K562 (cell line): Measurements from ENCODE around the gene UNC45A. TPM values are rescaled to one million over a fixed set of nuclear protein-coding genes. Genes with fewer than 3 reads are reported as not detected.

Experiments
- ATF7 ChIP-seq: fragments of 450-650 bp; IDR thresholded peaks from 2 replicates; pipeline ENCODE4 v1.7.1; 2014; ENCODE audit warnings: mild to moderate bottlenecking, moderate library complexity
- BACH1 ChIP-seq: fragments of 200-800 bp; sonication (Bioruptor generic); IDR thresholded peaks from 2 replicates; pipeline ENCODE4 v1.6.1; 2016; ENCODE audit warnings: missing genetic modification characterization, missing compliant biosample characterization
- BCLAF1 ChIP-seq, 2 experiments: fragments of 450-650 bp in 1 of 2; IDR thresholded peaks; 2 replicates each; pipeline ENCODE4 v1.6.1; 2011 to 2017; ENCODE audit warnings: low read depth in 2 of 2, antibody characterized with exemption in 1 of 2, borderline replicate concordance in 1 of 2, low read length in 1 of 2, mild to moderate bottlenecking in 1 of 2, mixed read lengths in 1 of 2; ENCODE audit not compliant: control insufficient read depth in 1 of 2
- BMI1 ChIP-seq: fragments of 150-350 bp; IDR thresholded peaks from 2 replicates; pipeline ENCODE4 v1.6.1; 2014; ENCODE audit warnings: low read length
- DMBX1 ChIP-seq: fragments of 250-450 bp; sonication (Bioruptor Pico); IDR thresholded peaks from 2 replicates; pipeline ENCODE4 v1.8.0; 2022; ENCODE audit warnings: inconsistent platforms, mild to moderate bottlenecking, moderate library complexity, borderline replicate concordance
- ELF2 ChIP-seq: fragments of 250-450 bp; sonication (Bioruptor Pico); IDR thresholded peaks from 2 replicates; pipeline ENCODE4 v1.5.0; 2021; ENCODE audit warnings: mild to moderate bottlenecking
- HEY1 ChIP-seq: fragments of 250-450 bp; sonication (Bioruptor Pico); IDR thresholded peaks from 2 replicates; pipeline ENCODE4 v1.5.0; 2020; ENCODE audit warnings: mild to moderate bottlenecking, moderate library complexity, borderline replicate concordance
- HNRNPK ChIP-seq: fragments of 200-400 bp; formaldehyde crosslinking; IDR thresholded peaks from one replicate; pipeline ENCODE4 v1.6.1; 2018; ENCODE audit warnings: mild to moderate bottlenecking, low read depth, low read length; ENCODE audit not compliant: poor library complexity, severe bottlenecking
- POLR2H ChIP-seq: IDR thresholded peaks from 2 replicates; pipeline ENCODE4 v1.6.1; 2016; ENCODE audit warnings: missing genetic modification characterization, low read depth, mild to moderate bottlenecking, control low read depth, missing compliant biosample characterization, moderate library complexity
- POU5F1 ChIP-seq: fragments of 150-350 bp; IDR thresholded peaks from 2 replicates; pipeline ENCODE4 v1.6.1; 2014; ENCODE audit warnings: borderline replicate concordance, low read length, low read depth, mild to moderate bottlenecking; ENCODE audit not compliant: partially characterized antibody
- PTRF ChIP-seq: fragments of 450-650 bp; IDR thresholded peaks from 2 replicates; pipeline ENCODE4 v1.6.1; 2016; ENCODE audit warnings: mild to moderate bottlenecking, missing genetic modification characterization, missing compliant biosample characterization
- SIX5 ChIP-seq, 2 experiments: IDR thresholded peaks; 2 replicates each; pipeline ENCODE4 v1.6.1; 2011; ENCODE audit warnings: low read length in 2 of 2, borderline replicate concordance in 1 of 2, low read depth in 1 of 2, mild to moderate bottlenecking in 1 of 2, moderate library complexity in 1 of 2; ENCODE audit not compliant: insufficient read depth in 1 of 2
- SMAD2 ChIP-seq: fragments of 150-350 bp; IDR thresholded peaks from 2 replicates; pipeline ENCODE4 v1.6.1; 2014; ENCODE audit warnings: low read depth, mild to moderate bottlenecking, low read length
- SREBF2 ChIP-seq: sonication (generic); formaldehyde crosslinking; IDR thresholded peaks from 2 replicates; pipeline ENCODE4 v1.4.0; 2020; ENCODE audit warnings: mild to moderate bottlenecking, missing genetic modification reagents
- ZBTB49 ChIP-seq: sonication (generic); formaldehyde crosslinking; IDR thresholded peaks from 2 replicates; pipeline ENCODE4 v1.8.0; 2022; ENCODE audit warnings: missing genetic modification reagents, mild to moderate bottlenecking, borderline replicate concordance
- ZBTB7A ChIP-seq: IDR thresholded peaks from 2 replicates; pipeline ENCODE4 v1.6.1; 2011; ENCODE audit warnings: low read depth, mild to moderate bottlenecking, low read length, moderate library complexity, borderline replicate concordance; ENCODE audit not compliant: control insufficient read depth
- ZNF184 ChIP-seq: sonication (generic); formaldehyde crosslinking; IDR thresholded peaks from 2 replicates; pipeline ENCODE4 v1.5.0; 2020; ENCODE audit warnings: missing genetic modification reagents
- ZNF695 ChIP-seq: fragments of 450-650 bp; formaldehyde crosslinking; IDR thresholded peaks from 2 replicates; pipeline ENCODE4 v1.4.0; 2020; ENCODE audit warnings: mild to moderate bottlenecking, moderate library complexity
- ZNF76 ChIP-seq: fragments of 250-450 bp; sonication (Bioruptor Pico); IDR thresholded peaks from 2 replicates; pipeline ENCODE4 v1.4.0; 2020; ENCODE audit warnings: mild to moderate bottlenecking, moderate library complexity, borderline replicate concordance
- polyA plus RNA-seq, 8 experiments: library from polyadenylated mRNA; depleted of rRNA in 4 of 8; stranded (reverse) in 5 of 8; unstranded in 3 of 8; fragments of >200 nt; fragmentation: Nextera tagmentation in 2 of 8; fragmentation: Illumina TruSeq in 1 of 8; extraction: Ambion mirVana in 2 of 8; extraction: Trizol in 1 of 8; gene quantifications; 2 replicates each; pipeline versions ENCODE4 v1.2.1 to v1.2.3, GENCODE V29; 2011 to 2014; ENCODE audit warnings: inconsistent platforms in 1 of 8, missing spikeins in 1 of 8
- total RNA-seq, 7 experiments: library from RNA; depleted of rRNA in 6 of 7; stranded (reverse); fragments of >200 nt in 6 of 7; fragmentation: Illumina TruSeq in 2 of 7; extraction: Trizol in 2 of 7; gene quantifications; 2 replicates each; pipeline versions ENCODE4 v1.2.1 to v1.2.3, GENCODE V29; 2011 to 2021; ENCODE audit warnings: low replicate concordance in 1 of 7

Gene UNC45A
- total and polyA plus RNA-seq, 9 of the 15 experiments (the other 6 are each of a cell fraction or from before 2014, with no cell fraction given): 22.4 to 79.3 (median 43.7) TPM

GRCh38 chr15:90994417-90995311 lies 59.6 kb downstream of the UNC45A start, which contains the start of gene PRC1 (continued):
- TF ChIP-seq PTRF (tag) (no peak), POLR2H (tag) (peak; percentile 92), SMAD2 (no peak), ZBTB7A (no peak), ELF2 (peak; percentile 35; the same call in 1 of the 2 replicates), BMI1 (no peak), ZBTB49 (0 out of 2 replicates have a peak, but pooled peaks have one; percentile 66), ATF7 (peak; percentile 100), SIX5 (IDR thresholded peaks at IDR 0.05; ENCODE audit: borderline replicate concordance in 1 of 2, insufficient read depth in 1 of 2, low read depth in 1 of 2, low read length in 2 of 2) (no peak), BACH1 (tag) (no peak), BCLAF1 (IDR thresholded peaks at IDR 0.05; ENCODE audit: borderline replicate concordance in 1 of 2, control insufficient read depth in 1 of 2, low read depth in 2 of 2, low read length in 1 of 2) (no peak), HNRNPK (no peak), HEY1 (CRISPR knock-in tag) (no peak), ZNF76 (CRISPR knock-in tag) (no peak), SREBF2 (no peak), ZNF184 (no peak), ZNF695 (no peak), DMBX1 (CRISPR knock-in tag) (no peak), POU5F1 (no peak)
